Fibroblast of skin of left biceps (primary cell): Measurements from ENCODE around the gene ZSWIM5.
"Not testable (repeated sequence)": the region's sequence is repeated elsewhere in the genome, so short reads cannot be mapped to it uniquely, and the experiment has no call there.

Experiments
- DNase-seq, 2 experiments: peaks; one replicate each; pipeline ENCODE4 v3.0.0-alpha.2; 2013; ENCODE audit warnings: low read depth in 2 of 2

Gene ZSWIM5

DNA sequence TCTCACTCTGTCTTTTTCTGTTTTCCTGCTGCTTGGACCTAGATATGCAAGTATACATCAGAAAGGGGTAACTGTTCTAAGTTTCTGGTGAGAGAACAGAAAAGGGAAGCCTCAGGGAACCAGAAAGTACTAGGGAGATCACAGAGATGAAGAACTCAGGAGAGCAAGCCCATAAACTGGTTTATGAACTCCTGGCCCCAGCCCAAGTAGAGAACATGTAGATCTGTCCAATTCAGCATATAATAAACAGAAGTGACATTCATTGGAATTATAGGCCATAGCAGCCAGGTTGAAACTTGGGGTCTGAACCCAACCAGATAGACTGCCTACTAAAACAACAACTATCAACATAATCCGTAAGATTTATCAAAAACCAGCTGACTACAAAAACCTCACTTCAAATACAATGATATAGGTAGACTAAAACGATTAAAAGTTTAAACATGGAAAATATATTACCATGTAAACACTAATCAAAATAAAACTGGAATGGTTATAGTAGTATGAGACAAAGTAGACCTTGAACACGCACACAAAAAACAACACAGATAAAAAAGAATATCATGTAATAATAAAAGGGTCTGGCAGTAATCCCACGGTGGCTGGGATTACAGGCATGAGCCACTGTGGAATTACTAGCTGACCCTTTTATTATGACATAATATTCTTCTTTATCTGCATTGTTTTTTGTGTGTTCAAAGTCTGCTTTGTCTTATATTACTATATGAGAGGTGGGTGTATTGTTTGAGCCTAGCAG lies 65.0 kb downstream of the ZSWIM5 start:
- DNase-seq = no peak

DNA sequence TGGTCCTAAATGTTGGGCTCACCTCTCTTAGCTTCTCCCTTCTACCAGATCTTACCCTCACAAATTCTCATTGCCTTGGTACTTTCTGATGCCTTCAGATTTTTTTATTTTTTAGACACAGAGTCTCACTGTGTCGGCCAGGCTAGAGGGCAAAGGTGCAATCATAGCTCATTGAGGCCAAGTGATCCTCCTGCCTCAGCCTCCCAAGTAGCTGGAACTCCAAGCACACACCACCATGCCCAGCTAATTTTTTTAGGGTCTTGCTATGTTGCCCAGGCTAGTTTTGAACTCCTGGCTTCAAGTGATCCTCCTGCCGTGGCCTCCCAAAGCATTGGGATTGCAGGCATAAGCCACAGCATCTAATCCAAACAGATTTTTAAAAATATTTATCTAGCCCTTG lies 69.4 kb downstream of the ZSWIM5 start:
- DNase-seq = no peak

DNA sequence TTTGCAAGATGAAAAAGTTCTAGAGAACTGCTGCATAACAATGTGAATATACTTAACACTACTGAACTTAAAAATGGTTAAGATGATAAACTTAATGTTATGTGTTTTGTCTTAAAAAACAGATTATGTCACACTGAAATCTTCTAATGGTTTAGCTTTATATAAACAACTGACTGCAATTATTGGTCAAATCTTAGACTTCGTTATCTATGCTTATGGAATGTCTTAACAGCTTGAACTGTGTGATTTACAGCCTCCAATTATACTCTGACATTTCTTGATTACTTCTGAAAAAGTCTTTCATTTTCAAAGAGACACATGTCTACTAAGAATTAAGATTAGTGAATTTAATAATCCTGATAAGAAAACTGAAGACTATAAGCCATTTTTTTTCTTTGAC lies 71.1 kb downstream of the ZSWIM5 start:
- no peak for DNase-seq

DNA sequence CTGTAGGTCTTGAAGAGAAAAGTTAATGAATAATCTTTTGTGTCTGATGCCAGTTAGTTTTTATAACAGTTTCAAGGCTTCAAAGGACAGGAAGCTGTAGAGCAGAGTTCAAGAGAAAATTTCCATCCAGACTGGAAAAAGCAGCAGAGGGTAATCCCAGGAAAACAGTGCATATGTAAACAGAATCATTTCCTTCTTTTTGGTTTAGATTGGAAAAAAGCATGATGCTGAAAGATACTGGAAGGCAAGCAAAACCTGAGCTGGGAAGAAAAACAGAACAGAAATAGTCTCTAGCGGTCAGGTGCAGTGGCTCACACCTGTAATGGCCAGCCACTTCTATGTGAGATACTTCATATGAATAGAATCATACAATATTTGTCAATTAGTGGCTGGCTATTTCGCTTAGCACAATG lies 71.9 kb downstream of the ZSWIM5 start:
- DNase-seq = no peak

DNA sequence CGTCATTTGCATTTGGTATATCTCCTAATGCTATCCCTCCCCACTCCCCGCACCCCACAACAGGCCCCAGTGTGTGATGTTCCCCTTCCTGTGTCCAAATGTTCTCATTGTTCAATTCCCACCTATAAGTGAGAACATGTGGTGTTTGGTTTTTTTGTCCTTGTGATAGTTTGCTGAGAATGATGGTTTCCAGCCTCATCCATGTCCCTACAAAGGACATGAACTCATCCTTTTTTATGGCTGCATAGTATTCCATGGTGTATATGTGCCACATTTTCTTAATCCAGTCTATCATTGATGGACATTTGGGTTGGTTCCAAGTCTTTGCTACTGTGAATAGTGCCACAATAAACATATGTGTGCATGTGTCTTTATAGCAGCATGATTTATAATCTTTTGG lies 73.7 kb downstream of the ZSWIM5 start:
- not testable (repeated sequence) for DNase-seq

DNA sequence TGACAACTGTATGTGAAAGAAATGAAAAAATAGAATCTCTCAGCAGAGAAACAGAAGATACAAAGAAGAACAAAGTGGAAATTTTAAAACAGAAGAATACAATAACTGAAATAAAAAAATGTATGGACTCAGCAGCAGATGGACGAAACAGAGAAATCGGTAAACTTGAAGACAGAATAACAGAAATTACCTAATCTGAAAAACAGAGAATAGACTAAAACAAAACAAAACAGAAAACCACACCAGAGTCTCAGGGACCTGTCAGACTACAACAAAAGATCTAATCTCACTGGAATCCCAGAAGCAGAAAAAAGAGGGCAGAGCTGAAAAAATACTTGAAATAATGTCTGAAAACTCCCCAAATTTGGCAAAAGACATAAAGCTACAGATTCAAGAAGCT lies 83.0 kb downstream of the ZSWIM5 start:
- DNase-seq = no peak

DNA sequence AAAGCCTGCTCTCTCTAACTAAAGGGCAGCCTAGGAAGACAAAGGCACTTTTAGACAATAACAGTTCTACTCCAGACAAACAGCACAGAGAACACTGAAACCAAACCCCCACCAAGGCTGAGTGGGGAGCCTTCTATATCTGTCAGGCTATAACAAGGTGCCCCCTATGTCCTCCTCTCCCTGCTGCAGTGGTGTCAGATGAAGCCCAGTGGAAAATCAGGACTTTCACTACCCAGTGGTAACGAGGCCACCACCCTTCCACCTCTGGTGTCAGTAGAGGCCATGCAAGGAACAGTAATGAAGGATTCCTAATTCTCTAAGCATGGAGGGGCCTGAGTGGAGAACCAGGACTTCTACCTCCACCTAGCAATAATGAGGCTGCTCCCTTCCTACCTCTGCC lies 83.7 kb downstream of the ZSWIM5 start:
- no peak for DNase-seq

DNA sequence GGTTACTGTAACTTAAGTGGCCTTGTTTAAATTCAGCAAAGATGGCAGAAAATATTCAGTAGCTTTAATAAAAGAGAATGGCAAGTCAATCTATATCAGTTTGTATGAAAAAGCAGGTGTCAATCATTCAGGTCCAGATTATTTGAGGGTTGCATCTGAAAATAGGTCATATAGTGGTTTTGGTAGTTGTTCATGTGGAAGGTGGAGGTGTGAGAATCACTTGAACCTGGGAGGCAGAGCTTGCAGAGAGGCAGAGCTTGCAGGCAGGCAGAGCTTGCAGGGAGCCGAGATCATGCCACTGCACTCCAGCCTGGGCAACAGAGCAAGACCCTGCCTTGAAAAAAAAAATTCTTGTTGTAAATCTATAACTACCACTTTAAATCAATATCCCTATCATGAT lies 88.6 kb downstream of the ZSWIM5 start:
- DNase-seq = no peak

DNA sequence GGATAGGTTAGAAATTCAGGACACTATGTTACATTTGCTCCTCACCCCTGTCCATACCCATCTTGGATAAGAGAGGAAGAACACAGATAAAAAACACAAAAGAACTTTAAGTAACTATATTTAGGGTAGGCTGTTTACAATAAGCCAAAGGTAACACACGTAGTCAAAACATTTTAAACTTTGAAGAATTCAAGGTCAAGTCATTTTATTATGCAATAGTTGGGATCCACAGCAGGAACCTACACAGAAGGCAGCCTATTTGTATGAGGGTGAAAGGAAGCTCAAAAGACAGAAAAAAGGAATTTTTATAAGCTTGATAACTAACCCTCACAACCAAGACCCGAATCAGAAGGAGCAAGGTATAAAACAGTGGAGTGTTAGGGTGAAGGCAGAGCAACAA lies 89.6 kb downstream of the ZSWIM5 start:
- no peak for DNase-seq

DNA sequence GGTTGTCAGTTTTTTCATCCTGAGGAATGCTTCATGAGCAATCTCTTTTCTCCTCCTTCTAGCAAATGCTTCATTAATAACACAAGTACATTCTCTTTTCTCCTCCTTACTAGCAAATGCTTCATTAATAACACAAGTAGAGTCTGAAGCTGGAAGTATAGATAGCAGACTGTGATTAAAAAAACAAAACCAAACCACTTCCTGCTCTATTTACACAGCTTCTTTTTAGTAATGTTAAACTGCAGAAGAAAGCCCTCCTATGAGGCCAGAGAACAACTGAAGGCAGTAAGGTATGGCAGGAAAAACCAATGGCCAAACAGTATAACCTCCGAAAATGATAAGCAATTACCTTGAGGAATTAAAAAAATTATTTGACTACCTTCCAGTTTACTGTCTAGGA lies 90.1 kb downstream of the ZSWIM5 start:
- DNase-seq = no peak

DNA sequence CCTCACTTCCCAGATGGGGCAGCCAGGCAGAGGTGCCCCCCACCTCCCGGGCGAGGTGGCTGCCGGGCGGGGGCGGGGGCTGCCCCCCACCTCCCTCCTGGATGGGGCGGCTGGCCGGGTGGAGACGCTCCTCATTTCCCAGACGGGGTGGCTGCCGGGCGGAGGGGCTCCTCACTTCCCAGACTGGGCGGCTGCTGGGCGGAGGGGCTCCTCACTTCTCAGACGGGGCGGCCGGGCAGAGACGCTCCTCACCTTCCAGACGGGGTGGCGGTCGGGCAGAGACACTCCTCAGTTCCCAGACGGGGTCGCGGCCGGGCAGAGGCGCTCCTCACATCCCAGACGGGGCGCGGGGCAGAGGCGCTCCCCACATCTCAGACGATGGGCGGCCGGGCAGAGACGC lies 91.2 kb downstream of the ZSWIM5 start:
- DNase-seq = not testable (repeated sequence)

DNA sequence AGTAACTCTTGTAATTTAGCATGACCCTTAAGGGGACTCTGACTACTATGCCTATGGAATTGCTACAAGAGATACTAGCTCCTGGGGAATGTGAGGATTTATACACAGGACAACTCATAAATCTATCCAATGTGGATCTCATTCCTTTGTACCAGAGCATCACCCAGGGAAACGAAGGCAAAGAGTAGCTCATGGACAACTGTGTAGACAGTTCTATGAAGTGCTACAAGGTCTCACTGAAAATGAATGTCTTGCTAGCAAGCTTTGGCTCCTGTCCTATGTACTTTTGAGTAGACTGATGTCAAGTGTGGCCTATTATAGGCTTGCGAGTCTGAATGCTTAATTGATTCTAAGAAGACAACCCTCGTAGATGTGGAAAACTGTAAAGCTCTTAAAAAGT lies 93.7 kb downstream of the ZSWIM5 start:
- no peak for DNase-seq

DNA sequence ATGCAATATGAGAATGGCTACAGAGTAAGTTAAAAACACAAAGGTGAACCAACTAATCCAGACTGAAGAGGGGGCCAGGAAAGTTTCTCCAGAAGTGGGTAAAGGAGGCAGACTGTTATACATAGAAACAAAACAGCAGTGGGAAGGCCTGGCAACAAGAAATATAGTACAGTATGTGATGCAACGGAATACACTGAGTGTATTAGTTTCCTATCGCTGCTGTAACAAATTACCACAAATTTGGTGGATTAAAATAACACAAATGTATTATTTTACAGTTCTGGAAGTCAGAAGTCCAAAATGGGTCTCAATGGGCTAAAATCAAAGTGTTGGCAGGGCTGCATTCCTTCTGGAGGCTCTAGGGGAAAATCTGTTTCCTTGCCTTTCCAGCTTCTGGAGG lies 95.2 kb downstream of the ZSWIM5 start:
- DNase-seq = no peak

DNA sequence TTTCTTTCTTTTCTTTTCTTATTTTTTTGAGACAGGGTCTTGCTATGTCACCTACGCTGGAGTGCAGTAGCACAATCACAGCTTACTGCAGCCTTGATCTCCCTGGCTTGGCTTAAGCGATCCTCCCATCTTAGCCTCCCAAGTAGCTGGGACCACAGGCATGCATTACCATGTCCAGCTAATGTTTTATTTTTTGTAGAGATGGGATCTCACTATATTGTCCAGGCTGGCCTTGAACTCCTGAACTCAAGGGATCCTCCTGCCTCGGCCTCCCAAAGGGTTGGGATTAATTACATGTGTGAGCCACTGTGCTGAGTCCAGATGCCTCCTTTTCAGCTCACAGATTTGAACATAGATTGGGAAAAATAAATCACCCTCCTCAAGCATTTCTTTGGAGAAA lies 98.6 kb downstream of the ZSWIM5 start:
- DNase-seq = no peak

DNA sequence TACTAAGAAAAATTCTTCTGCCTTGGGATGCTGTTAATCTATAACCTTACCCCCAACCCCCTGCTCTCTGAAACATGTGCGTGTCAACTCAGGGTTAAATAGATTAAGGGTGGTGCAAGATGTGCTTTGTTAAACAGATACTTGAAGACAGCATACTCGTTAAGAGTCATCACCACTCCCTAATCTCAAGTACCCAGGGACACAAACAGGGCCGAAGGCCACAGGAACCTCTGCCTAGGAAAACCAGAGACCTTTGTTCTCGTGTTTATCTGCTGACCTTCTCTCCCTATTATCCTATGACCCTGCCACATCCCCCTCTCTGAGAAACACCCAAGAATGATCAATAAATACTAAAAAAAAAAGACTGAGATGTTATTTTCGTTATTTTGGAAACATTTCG lies 99.5 kb downstream of the ZSWIM5 start:
- DNase-seq = not testable (repeated sequence)

DNA sequence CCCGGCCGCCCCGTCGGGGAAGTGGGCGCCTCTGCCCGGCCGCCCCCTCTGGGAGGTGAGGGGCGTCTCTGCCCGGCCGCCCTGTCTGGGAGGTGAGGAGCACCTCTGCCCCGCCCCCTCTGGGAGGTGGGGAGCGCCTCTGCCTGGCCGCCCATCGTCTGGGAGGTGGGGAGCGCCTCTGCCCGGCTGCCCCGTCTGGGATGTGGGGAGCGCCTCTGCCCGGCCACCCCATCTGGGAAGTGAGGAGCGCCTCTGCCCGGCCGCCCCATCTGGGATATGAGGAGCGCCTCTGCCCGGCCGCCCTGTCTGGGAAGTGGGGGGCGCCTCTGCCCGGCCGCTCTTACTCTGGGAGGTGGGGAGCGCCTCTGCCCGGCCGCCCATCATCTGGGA lies 100.3 kb downstream of the ZSWIM5 start:
- DNase-seq = not testable (repeated sequence)

DNA sequence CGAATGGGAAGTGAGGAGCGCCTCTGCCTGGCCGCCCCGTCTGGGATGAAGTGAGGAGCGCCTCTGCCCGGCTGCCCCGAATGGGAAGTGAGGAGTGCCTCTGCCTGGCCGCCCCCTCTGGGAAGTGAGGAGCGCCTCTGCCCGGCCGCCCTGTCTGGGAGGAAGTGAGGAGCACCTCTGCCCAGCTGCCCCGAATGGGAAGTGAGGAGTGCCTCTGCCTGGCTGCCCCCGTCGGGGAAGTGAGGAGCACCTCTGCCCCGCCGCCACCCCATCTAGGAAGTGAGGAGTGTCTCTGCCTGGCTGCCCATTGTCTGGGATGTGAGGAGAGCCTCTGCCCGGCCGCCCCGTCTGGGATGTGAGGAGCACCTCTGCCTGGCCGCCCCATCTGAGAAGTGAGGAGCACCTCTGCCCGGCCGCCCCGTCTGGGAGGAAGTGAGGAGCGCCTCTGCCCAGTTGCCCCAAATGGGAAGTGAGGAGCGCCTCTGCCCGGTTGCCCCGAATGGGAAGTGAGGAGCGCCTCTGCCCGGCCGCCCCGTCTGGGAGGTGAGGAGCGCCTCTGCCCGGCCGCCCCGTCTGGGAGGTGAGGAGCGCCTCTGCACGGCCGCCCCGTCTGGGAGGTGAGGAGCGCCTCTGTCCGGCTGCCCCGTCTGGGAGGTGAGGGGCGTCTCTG lies 100.8 kb downstream of the ZSWIM5 start:
- not testable (repeated sequence) for DNase-seq

DNA sequence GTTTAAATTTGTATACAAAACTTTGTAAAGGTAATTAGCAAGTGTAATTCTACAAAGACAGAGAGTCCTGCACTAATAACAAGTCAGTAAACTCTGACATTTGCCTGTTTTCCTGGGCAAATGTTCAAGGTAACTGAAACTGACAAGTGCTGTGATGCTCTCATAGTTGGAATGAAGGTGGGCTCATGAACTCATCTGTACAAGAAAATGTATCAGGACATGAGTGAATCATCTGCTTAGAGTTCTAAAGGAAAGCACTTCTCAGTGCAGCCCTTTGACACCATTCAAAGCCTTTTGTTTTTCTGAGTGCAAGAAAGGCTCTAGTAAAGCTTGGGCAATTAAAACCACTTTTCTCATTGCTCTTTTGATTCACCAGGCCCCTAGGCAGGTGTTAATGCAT lies 102.9 kb downstream of the ZSWIM5 start:
- no peak for DNase-seq

DNA sequence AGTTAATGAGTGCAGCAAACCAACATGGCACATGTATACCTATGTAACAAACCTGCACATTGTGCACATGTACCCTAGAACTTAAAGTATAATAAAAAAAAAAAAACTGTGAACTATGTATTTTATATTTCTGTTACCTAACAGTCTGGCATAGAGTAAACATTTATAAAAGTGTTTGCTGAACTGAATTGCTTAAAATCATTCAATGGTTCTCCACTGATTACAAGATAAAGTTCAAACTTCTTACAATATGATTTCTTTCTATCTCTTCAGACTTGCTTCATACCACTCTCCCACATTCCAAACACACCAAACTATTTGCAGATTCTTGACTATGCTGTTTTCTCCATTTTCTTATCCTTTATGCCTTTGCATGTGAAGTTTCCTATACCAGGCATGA lies 104.5 kb downstream of the ZSWIM5 start:
- no peak for DNase-seq

DNA sequence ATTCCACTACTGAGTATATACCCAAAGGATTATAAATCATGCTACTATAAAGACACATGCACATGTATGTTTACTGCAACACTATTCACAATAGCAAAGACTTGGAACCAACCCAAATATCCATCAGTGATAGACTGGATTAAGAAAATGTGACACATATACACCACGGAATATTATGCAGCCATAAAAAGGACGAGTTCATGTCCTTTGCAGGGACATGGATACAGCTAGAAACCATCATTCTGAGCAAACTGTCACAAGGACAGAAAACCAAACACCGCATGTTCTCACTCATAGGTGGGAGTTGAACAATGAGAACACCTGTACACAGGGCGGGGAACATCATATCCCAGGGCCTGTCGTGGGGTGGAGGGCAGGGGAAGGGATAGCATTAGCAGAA lies 104.9 kb downstream of the ZSWIM5 start:
- not testable (repeated sequence) for DNase-seq

DNA sequence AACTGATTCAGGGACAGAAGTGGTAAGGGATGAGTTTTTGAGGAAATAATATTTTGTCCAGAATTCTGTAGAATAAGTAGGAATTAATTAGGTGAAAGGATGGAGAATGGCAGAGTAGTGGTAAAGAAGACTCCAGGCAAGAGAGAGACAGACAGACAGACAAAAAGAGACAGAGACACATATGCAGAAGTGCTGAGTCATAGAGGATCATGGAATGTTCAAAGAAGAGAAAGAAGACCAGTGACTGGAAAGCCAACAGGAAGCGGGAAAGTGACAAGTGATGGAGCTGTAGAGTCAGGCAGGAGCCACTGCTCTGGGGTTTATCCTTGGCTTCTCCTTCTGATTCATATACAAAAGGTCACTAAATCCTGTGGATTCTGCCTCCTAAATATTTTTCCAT lies 108.5 kb downstream of the ZSWIM5 start:
- DNase-seq = no peak

DNA sequence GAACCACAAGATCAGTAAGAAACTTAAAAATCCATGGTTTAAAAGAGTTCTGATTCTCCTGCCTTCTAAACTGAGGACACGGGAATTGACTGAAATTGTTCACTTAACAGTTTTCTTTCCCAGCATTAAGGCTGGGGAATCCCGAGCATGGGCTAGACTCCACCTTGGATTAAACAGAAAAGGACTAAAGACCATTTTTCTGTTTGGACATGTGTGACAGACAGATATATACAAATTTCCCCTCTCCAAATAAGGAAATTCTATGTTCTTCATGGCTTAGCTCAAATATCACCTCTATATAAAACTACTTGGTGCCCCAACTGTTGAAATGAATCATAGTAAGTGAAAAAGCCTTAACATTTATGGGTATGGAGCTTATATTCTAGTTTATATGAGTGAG lies 109.3 kb downstream of the ZSWIM5 start:
- no peak for DNase-seq

DNA sequence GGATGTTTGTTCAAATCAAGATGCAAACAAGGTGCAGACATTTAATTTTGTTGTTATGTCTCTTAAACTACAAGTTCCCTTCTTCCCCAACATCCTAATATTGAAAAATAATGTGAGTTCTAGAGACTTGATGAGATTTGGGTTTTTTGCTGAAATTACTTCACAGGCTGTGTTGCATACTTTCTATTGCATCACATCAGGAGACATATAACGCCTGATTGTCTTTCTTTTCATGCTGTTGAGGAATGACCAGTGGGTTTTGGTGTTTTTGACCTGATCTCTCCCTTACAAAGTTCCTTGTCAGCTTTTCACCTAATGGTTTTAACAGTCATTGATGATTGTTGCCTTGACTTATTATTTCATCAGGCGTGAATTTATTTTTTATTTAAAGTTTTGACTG lies 111.0 kb downstream of the ZSWIM5 start:
- DNase-seq = no peak

DNA sequence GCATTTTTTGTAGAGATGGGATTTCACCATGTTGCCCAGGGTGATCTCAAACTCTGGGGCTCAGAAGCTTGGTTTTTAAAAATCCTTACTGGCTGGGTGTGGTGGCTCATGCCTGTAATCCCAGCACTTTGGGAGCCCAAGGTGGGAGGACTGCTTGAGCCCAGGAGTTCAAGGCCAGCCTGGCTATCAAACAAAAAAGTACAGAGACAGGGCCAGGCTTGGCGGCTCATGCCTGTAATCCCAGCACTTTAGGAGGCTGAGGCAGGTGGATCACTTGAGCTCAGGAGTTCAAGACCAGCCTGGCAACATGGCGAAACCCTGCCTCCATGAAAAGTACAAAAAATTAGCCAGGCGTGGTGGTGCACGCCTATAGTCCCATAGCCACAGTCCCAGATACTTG lies 112.0 kb downstream of the ZSWIM5 start:
- DNase-seq = not testable (repeated sequence)
